ENCODE results near the gene DGLUCY.

DNA sequence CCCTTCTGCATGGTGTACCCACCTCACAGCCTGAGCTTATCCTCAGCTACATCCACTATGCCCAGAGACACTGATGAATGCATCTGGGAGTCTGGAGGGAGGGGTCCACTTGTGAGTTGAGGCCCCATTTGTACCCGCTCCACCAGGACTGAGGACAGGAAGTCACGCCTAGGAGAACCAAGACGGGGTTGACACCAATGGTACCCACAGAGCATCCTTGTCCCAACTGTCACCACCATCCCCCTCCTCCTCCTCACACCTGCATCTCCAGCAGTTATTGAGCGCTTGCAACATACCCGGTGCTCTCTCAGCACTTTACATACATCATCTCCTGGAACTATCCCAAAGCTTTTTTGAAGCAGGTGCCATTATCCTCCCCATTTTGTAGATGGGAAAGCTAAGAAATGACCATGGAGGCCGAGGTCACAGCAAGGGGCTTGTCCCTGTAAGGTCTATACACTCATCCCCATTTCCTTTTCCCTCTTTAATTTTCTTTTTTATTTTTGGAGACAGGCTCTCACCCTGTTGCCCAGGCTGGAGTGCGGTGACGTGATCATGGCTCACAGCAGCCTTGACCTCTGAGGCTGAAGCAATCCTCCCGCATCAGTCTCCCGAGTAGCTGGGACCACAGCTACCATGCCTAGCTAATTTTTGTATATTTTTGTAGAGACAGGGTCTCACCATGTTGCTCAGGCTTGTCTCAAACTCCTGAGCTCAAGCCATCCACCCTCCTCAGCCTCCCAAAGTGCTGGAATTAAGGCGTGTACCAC, 31.7 kb downstream of the DGLUCY start:
- TF ChIP-seq, protein P1, sequence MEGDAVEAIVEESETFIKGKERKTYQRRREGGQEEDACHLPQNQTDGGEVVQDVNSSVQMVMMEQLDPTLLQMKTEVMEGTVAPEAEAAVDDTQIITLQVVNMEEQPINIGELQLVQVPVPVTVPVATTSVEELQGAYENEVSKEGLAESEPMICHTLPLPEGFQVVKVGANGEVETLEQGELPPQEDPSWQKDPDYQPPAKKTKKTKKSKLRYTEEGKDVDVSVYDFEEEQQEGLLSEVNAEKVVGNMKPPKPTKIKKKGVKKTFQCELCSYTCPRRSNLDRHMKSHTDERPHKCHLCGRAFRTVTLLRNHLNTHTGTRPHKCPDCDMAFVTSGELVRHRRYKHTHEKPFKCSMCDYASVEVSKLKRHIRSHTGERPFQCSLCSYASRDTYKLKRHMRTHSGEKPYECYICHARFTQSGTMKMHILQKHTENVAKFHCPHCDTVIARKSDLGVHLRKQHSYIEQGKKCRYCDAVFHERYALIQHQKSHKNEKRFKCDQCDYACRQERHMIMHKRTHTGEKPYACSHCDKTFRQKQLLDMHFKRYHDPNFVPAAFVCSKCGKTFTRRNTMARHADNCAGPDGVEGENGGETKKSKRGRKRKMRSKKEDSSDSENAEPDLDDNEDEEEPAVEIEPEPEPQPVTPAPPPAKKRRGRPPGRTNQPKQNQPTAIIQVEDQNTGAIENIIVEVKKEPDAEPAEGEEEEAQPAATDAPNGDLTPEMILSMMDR (IDR thresholded peaks at IDR 0.05; ENCODE audit: insufficient read depth, low read depth, low read length): no peak
- TF ChIP-seq EZH2 (IDR thresholded peaks at IDR 0.05; ENCODE audit: insufficient read depth, low read length): no peak
